HG03095 (cell line): ENCODE measurements around the gene DLD.
"Not testable (repeated sequence)": the region's sequence is repeated elsewhere in the genome, so short reads cannot be mapped to it uniquely, and the experiment has no call there.

Experiments used
- ATAC-seq: cut with Tn5 transposase; IDR thresholded peaks from one replicate; pipeline ENCODE4 v1.9.1; 2021; ENCODE audit warnings: moderate library complexity; ENCODE audit not compliant: unreplicated experiment

DLD gene

DNA sequence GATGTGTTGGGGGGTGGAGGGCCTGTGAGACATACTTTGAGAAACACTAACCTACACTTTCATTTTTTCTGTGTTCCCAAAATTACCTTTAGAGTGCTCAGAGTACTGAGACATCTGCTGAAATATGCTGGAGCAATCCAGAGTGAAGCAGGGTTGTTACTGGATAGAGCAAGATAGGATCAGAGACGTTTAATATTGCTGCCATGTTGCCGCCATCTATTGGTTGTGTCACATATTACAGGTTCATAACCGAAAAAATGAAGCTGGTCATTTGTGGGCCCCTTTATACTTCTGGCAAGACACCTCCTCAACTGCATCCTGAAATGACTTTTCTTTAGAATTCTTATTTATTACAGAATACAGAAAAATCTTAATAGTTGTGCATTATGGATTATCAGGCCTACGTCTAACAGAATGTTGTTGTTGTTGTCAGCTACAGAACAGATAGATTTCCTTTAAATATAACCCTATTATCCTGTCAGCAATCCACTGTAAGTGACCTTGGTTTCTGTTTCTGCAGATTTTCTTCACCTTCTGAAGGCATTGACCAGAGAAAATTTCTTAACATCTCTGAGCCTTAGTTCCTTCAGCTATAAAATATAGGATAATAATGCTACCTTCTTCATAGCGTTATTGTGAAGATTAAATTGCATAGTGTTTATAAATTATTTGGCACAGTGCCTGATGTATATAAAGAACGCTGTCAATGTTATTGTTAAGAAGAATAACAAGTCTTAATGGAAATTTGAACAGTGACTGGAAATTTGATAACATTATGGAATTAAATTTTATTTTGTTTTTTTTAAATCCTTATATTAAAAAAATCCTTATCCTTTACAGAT, 16.2 kb upstream of the DLD start:
- ATAC-seq, result peak; percentile 78

DNA sequence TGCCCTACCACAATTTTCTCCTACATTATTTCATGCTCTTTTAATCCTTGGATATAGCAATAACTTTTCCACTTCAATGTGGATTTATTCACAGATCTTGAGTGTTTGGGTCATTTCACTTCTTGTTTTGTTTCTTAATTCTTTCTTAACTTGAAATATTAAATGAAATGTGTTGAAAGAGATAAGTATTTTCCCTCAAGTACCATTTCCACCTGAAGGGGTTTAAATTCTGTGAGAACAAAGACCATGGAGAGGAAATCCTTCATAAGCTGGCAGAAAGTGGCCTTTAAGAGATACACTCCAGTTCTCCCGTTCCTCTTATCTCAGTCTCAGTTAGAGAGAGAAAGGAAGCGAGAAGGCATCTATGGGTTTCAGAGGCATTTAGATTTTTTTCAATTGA, 14.1 kb upstream of the DLD start:
- ATAC-seq, result no peak

DNA sequence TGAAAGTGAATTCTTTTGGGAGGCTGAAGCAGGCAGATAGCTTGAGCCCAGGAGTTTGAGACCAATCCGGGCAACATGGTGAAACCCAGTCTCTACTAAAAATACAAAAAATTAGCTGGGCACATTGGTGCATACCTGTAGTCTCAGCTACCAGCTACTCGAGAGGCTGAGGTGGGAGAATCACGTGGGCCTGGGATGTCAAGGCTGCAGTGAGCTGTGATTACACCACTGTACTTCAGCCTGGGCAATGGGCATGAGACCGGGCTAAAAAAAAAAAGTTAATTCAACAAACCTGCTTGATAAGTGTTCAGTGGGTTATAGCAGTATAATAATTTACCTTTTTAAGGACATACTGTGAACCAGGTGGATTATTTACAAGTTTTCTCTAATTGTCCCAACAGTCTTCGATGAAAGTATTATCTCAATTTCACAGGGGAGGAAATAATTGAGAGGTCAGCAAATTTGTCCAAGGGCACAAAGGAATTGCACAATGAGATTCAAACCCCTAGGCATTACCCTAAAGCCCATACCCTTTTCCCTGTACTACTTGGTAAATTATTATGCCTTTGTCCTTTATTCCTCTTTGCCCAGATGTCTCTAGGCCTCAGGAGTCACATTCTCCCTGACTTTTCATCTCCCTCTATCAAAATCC, 13.1 kb upstream of the DLD start:
- no peak for ATAC-seq

DNA sequence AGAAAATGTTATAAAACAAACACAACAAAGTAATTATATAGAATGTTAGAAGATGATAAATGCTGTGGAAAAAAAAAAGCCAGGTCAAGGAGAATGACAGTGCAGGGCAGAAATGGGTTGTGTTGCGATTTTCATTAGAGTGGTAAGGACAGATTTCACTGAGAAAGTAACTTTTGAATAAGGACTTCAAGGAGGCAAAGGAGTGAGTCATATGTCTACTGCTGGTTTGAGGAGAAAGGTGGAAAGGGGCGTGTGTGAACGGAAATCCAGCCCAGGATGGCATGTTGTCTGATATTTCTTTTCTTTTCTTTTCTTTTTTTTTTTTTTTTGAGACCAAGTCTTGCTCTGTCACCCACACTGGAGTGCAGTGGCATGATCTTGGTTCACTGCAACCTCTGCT, 12.3 kb upstream of the DLD start:
- ATAC-seq, result no peak

DNA sequence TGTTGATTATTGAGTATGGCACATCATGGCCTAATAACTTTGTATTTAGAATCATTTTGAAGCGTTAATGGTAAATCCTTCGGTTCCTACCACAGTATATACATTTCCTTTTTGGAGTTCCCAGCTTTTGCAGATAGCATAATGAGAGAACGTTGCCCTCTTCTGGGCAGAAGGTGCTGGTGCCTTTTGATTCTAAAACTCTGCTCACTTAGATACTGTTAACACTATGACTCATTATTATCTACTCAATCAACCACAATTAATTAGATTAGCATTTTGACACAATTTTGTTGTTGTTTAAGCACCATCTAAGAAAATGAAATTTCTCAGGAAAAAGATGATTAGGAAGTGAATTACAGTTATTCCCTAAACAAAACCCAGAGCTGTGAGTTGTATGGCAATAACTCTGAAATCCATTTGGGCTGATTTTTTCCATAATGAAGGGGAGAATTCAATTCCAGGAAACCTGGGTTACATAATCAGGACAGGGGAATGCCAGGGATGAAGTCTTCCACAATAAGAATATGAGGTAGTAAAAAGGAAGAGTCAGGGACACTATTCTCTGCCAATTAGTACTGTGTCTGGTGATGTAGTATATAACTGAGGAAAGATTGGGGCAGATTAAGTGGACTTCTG, 11.5 kb upstream of the DLD start:
- peak; percentile 62 for ATAC-seq

DNA sequence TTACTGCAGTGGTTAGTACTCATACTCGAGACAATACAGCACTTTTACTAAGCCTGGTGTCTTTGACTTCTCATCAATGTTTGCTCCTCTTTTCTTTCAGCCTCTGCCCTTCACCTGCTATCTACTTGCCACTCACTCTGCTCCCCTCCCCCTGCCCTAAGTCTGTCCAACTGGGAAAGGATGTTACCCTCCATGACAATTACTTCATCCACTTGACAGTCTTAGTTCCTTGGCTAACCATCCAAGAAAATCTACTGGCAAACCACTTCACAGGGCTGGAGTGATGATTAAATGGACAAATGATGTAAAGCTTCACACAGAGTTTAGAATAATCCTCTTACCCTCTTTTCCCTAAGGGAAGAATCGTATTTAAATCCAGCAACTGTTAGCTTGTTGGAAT, 8.2 kb upstream of the DLD start:
- ATAC-seq, result no peak

DNA sequence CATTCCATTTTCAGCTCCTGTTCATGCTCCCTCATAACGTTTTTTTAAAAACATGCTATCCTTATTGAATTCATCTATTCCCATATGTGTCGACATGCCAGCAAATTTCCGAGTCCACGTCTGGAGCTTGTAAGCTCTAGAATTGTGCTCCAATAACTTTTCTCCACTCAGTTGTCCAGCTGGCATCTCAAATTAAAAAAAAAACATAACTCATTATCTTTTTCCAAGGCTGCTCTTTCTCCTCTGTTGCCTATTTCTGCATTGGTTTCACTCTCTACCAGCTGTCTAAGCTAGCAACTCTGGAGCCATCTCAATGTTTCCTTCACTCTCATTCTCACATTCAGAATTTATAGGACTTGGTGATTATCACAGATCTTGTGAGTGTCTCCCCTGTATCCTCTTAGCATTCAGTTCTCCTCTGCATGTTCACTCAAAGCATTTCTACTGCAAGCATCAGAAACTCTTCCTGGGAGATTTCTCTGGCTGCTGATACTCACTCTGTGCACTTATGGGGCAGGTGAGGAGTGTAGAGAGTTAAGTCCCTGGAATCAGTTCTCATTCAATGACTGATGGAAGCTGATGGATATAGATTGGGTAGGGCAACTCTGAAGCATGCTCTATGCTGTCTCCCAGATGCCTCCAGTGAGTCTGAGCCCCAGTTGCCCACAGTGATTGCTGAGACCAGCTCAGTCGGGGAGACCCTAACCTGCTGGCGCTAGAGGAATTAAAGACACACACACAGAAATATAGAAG, 6.7 kb upstream of the DLD start:
- ATAC-seq, result no peak

DNA sequence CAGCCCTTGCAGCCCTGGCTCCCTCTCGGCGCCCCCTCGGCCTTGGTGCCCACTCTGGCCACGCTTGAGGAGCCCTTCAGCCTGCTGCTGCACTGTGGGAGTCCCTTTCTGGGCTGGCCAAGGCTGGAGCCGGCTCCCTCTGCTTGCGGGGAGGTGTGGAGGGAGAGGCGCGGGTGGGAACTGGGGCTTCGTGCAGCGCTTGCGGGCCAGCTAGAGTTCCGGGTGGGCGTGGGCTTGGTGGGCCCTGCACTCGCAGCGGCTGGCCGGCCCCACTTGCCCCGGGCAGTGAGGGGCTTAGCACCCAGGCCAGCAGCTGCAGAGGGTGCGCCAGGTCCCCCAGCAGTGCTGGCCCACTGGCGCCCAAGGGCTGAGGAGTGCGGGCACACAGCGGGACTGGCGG, 3.2 kb upstream of the DLD start:
- not testable (repeated sequence) for ATAC-seq

DNA sequence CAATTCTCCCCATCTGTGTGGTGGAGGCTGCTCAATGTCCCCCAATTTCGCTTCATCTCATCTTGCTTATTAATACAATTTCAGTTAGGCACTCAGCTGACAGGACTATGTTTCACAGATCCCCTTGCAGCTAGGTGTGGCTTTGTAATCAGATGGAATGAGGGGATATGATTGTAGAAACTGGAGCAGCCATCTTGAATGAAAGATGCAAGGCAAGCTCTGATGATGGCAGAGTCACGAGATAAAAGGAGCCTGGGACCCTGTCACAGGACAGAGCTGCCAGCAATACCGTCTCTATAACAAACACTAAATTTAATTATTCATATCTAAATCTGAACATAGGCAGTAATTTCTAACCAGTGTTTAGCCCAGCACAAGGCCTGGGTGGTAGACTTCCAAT, 991 bp upstream of the DLD start:
- no peak for ATAC-seq

DNA sequence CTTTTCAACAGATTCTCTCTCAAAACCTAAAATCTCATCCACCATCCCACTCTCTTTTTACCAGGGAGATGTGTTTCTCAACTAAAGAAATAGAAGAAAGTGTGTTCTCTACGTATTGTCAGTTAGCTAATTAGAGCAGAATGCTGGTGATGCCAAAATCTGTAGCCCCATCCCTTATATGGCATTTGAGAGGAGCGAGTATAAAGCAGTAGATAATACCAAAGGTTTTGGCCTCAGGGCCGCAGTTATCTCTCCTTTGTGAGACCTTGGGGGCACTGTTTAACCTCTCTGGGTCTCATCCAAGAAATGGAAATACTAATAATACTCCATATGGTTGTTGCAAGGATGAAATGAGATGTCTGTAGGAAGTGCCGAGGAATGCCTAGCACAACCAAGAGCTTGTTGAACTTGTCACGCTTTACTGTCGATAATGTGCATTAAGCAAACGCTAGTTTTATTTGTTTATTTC, 456 bp upstream of the DLD start:
- ATAC-seq, result no peak

DNA sequence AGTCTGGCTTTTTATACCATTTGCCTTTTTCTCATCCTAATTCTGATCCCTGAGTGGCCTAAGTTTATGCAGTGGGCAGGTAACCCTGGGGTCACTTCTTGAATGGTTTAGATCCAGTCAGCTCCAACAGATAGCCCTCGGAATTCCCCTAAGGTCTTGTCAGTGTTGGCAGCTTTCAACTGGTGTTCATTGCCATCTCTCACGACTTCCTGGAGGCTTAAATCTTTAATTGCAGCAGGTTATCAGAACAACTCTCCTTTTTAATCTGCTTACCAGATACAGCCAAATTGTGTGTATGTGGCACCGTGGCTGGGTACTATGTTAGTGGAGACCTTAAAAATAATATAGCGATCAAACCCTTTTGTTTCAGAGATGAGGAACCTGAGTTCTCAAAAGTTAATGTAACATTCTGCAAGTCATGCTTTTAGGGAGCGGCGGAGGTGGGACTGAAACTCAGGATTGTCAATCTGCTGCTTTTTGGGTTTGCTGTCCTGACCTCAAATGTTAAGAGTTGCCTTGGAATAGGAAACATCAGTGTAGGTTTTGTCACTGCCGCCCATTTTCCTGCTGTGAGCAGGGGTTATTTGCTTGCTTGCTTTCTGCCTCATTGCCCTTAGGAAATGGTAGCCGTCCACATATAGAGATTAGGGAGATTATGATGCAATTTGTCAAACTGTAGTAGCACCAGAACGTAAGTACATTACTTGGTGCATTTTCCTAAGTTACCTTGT, 818 bp downstream of the DLD start:
- ATAC-seq, result no peak

DNA sequence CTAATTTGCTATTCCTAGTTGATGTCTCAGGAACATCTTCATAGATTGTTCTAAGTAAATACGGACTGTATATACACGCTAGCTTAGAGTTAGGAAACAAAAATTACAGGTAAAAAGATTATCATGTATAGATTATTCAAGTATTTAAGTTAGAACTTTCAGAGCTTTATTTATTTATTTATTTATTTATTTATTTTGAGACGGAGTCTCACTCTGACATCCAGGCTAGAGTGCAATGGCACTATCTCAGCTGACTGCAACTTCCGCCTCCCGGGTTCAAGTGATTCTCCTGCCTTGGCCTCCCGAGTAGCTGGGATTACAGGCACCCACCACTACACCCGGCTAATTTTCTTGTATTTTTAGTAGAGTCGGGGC, 1.4 kb downstream of the DLD start:
- not testable (repeated sequence) for ATAC-seq

DNA sequence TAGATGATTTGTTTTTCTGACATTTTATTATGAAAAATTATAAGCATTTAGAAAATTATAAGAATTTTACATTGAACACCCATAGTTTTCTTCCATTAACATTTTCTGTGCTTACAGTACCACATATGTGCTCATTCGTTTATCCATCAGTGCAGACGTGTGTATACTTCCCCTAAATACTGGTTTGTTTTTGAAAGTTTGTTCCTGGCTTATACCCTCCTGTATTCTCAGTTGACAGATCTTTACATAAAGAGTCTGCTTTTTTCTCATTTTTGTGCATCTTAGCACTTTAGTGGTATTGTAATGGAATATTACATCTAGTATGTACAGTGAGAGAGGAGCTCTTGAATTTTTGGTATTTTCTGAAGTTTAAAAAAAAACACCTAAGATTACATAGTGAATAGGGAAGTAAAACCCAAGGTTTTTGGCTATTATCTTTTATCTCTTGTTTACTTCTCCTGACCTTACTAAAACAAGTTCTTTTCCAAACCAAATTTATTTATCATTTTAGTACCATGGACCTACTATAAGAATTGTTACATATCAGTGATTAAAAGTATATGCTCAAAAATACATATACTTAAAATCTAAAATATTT, 8.1 kb downstream of the DLD start:
- ATAC-seq, result no peak

DNA sequence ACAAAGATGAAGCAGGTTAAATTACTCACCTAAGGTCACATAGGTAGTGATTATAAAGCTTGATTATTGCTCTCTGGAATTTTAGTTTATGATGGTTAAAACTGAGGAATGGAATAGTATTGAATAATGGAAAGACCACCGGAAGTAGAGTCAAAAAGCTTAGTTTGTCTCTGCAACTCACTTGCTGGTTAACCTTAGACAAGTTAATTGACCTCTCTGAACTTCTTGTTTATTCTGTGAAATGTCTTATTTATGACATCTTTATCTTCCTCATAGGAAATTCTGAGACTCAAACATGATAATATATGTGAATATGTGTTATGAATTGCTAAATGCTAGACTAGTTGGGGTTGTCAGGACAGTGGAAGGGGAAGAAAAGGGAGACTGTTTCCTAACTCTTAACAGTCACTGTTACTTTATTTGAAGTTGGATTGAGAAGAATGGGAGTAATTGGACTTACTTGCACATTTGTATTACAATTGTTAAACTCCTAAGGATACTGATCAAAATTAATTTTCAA, 9.6 kb downstream of the DLD start:
- ATAC-seq, result no peak

DNA sequence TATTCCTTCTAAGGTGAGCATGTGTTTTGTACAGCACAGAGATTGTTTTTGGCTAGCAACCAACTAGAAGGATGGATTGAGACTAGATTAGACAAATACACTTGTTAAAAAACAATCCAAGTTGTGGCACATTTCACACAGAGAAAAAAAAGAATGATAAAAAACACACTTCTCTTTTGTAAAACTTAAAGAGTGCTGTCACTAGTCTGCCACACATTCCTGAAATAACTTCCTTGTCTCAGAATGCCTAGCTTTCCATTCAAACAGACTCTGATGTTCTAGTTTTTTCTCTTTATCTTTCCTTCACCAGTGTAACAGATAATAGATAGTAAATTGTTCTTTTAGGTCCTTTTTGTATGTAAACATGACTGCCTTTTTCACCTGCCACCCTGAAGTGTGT, 11.4 kb downstream of the DLD start:
- no peak for ATAC-seq

DNA sequence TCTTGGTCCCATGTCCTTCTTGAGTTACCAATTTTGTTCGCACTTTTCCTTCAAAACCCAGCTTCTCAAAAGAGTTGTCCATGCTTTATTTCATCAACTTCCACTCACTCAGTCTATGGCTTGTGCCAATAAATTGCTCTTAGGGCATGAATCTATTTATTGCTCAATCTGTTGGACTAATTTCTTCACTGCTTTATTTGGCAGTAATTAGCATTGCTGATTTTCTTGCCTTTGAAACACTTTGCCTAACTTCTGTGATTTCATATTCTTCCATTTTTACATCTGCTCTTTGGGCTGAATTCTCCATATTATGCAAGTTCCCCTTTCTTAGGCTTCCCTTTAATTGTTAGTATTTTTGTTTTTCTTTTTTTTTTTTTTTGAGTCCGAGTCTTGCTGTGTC, 16.8 kb downstream of the DLD start:
- no peak for ATAC-seq

DNA sequence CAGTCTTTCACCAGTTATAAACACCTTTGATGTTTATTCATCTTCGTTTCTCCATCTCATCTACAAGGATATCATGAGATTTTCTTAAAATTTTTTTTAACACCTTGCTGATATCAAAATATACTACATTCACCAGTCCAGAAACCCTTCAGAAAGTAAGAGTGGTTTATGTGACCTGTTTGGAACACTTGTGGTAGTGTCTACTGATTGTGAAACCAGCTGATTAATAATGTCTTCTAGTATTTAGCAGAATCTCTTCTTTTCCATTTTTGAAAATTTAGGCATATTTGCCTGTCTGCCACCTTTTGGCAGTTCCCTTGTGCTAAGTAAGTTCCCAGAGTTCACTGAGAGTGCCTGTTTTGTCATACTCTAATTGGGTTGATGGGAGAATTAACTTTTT, 18.5 kb downstream of the DLD start:
- ATAC-seq, result no peak

DNA sequence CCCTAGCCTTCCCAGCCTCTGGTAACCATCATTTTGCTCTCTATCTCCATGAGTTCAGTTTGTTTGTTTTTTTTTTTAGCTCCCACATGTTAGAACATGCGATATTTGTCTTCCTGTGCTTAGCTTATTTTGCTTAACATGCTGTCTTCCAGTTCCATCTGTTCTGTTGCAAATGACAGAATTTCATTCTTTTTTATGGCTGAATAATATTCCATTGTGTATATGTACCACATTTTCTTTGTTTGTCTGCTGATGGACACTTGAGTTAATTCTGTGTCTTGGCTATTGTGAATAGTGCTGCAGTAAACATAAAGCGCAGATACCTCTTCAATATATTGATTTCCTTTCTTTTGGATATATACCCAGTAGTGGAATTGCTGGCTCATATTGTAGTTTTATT, 21.0 kb downstream of the DLD start:
- no peak for ATAC-seq

DNA sequence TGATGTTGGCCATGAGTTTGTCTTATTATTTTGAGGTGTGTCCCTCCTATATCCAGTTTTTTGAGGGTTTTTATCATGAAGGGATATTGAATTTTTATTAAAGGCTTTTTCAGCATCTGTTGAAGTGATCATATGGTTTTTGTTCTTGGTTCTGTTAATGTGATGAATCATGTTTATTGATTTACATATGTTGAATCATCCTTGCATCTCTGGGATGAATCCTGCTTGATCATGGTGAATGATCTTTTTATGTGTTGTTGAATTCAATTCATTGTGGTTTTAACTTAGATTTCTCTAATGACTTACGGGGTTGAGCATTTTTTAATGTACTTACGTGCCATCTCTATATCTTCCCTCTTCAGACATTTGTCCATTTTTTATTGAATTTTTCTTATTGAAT, 22.9 kb downstream of the DLD start:
- ATAC-seq, result no peak

DNA sequence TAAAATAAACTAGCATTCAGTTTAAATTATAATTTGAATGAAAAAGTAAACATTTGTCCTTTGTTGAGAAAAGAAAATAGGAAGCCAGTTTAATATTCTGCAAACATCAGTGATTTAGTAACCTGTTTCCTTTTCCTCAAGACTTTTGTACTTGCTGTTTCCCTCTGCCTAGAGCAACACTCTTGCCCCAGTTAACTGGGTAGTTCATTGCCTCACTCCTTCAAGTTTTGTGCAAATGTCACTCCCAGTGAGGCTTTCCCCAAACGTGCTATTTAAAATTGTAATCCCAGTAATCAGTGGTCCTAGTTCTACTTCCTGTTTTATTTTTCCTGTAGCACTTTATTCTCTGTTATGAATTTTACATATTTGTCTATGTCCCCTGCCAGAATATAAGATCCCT, 23.8 kb downstream of the DLD start:
- no peak for ATAC-seq
